Tibial artery (tissue), 4 donors: ENCODE results near the gene UNC79.

Source experiments
- DNase-seq, 2 donors: peaks; one replicate each; pipeline ENCODE4 v3.0.0-alpha.2; 2019
- H3K27ac ChIP-seq, 2 donors: fragments of 200-600 bp; sonication (generic) in 1 of 2; 1 replicate in 1 of 2; 2 replicates in 1 of 2; pipeline ENCODE4 v1.5.1; 2018 to 2019; ENCODE audit warnings: mild to moderate bottlenecking in 1 of 2
- H3K27me3 ChIP-seq, 2 donors: fragments of 200-600 bp; sonication (generic) in 1 of 2; one replicate each; pipeline versions ENCODE4 v1.5.1 to v1.6.0; 2016 to 2019
- H3K36me3 ChIP-seq, 3 donors: fragments of 200-600 bp; sonication (generic) in 2 of 3; one replicate each; pipeline ENCODE4 v1.5.1; 2016 to 2019; ENCODE audit warnings: mild to moderate bottlenecking in 2 of 3
- H3K4me1 ChIP-seq, 4 donors: fragments of 200-600 bp; sonication (generic) in 2 of 4; 1 replicate in 3 of 4; 2 replicates in 1 of 4; pipeline ENCODE4 v1.5.1; 2016 to 2019
- H3K4me3 ChIP-seq, 2 donors: fragments of 200-600 bp; sonication (generic) in 1 of 2; 1 replicate in 1 of 2; 2 replicates in 1 of 2; pipeline ENCODE4 v1.5.1; 2018 to 2019; ENCODE audit warnings: mild to moderate bottlenecking in 2 of 2
- H3K9me3 ChIP-seq, 3 donors: fragments of 200-600 bp; sonication (generic) in 1 of 3; one replicate each; pipeline ENCODE4 v1.5.1; 2016 to 2019
- intact Hi-C: fragments of 100-400 bp; cut with DNase I; formaldehyde crosslinking; loops from one replicate; pipeline ENCODE4 v1.15.0; 2023; ENCODE audit warnings: low total_unique reads
- TF ChIP-seq, protein P1 (sequence below), 2 experiments: fragments of 200-600 bp in 1 of 2; fragments of 450-650 bp in 1 of 2; IDR thresholded peaks; one replicate each; pipeline ENCODE4 v1.5.1; 2017 to 2019; ENCODE audit warnings: antibody characterized with exemption in 2 of 2, mild to moderate bottlenecking in 1 of 2, moderate library complexity in 1 of 2

UNC79 gene

DNA sequence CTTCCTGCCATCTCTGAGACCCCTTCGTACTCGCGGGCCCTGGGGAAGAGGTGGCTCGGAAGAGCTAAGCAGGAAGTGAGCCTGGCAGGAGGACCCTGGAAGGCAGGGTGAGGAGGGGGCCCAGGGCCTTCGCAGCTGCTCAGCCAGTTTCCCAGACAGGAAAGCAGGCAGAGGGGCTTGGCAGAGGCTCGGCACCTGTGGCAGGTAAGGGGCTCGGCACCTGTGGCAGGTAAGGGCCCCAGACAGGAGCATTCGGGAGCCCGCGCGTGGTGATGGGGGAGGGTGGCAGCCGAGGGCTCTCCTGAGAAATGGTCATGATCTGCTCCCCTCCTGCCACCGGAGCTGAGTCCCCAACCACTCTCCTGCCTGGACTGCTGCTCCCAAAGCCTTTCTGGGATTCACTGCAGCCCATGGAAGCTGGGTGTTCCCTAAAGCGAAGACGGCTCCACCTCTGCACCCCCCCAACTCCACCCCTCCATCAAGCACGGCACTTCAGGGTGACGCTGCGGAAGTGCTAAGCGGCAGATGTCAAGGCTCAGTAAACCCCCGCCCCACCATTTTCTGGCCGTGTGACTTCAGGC is 294.4 kb downstream of the UNC79 start:
- intact Hi-C loops, result no loop called here
- TF ChIP-seq, protein P1, sequence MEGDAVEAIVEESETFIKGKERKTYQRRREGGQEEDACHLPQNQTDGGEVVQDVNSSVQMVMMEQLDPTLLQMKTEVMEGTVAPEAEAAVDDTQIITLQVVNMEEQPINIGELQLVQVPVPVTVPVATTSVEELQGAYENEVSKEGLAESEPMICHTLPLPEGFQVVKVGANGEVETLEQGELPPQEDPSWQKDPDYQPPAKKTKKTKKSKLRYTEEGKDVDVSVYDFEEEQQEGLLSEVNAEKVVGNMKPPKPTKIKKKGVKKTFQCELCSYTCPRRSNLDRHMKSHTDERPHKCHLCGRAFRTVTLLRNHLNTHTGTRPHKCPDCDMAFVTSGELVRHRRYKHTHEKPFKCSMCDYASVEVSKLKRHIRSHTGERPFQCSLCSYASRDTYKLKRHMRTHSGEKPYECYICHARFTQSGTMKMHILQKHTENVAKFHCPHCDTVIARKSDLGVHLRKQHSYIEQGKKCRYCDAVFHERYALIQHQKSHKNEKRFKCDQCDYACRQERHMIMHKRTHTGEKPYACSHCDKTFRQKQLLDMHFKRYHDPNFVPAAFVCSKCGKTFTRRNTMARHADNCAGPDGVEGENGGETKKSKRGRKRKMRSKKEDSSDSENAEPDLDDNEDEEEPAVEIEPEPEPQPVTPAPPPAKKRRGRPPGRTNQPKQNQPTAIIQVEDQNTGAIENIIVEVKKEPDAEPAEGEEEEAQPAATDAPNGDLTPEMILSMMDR (IDR thresholded peaks at IDR 0.05), result no peak
- DNase-seq, result peak; percentile 2 to 59
- H3K27me3 ChIP-seq, result no peaks in the 10 kb centered on the region
- peaks cover 0 to 44% (median 19%) of the 10 kb centered on the region in 3 donors for H3K36me3 ChIP-seq
- H3K4me1 ChIP-seq, result no peaks in the 10 kb centered on the region
- no peak overlapping the region for H3K4me3 ChIP-seq
- H3K27ac ChIP-seq, result no peak overlapping the region
- no peaks in the 10 kb centered on the region for H3K9me3 ChIP-seq

DNA sequence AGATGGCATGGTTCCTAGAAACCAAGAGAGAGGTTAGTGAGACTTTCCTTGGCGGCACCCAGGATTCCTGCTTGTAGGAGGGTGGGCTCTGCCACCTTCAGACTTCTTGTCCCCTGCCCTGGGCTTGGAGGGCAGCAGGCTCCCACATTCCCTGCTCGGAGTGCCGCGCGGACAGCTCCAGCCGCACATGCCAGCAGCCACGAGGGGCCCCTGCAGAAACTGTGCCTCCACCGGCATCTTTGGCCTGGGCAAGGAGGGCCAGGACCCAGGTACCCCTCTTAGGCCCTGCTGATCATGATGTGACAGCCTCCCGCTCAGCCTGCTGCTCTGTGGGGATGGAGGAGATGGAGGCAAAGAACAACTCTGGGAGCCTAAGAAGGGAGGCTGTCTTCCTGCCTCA is 295.3 kb downstream of the UNC79 start:
- Histone ChIP-seq H3K36me3 (peaks cover 0 to 39% (median 17%) of the 10 kb centered on the region in 3 donors), H3K4me3 (no peak overlapping the region), H3K9me3 (no peaks in the 10 kb centered on the region), H3K27me3 (no peaks in the 10 kb centered on the region), H3K27ac (no peak overlapping the region), H3K4me1 (no peaks in the 10 kb centered on the region)
- TF ChIP-seq, protein P1 (IDR thresholded peaks at IDR 0.05), result no peak
- intact Hi-C loops, result no loop called here
- no peak for DNase-seq

DNA sequence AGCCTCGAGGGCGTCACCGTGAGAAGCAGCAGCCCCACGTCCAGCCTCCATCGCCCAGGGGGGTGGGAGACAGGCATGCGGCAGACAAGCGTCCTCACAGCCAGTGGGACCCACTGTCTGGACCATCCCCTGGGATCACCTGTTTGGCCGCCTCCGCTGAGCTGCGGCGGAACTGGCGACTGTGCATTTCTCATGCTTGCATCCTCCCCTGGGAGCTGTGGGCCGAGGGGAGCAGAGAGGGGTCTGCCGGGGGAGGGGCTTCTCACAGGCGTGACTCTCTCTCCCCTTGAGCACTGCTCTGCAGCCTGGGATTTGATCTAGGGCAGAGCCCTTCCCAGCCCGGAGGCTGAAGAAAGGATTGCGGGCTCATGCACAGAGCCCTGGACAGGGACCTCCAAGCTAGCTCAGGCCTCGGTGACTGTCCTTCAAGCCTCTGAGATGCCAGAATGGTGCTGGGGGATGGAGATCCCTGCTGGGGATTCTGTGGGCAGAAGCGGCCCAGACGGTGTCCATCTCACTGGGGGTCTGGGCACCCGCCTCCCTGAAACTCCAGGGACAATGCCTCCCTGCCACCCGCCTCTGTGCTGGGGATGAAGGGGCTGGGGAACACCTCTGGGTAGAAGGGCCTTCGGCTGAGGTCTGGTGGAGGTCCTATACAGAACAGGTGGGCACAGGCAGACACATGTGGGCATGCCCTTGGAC is 296.5 kb downstream of the UNC79 start:
- Histone ChIP-seq H3K27ac (no peak overlapping the region), H3K9me3 (no peaks in the 10 kb centered on the region), H3K27me3 (no peaks in the 10 kb centered on the region), H3K36me3 (peaks cover 0 to 32% (median 11%) of the 10 kb centered on the region in 3 donors), H3K4me1 (no peaks in the 10 kb centered on the region), H3K4me3 (no peak overlapping the region)
- DNase-seq, result no peak
- TF ChIP-seq, protein P1 (IDR thresholded peaks at IDR 0.05), result no peak
- intact Hi-C loops, result no loop called here

DNA sequence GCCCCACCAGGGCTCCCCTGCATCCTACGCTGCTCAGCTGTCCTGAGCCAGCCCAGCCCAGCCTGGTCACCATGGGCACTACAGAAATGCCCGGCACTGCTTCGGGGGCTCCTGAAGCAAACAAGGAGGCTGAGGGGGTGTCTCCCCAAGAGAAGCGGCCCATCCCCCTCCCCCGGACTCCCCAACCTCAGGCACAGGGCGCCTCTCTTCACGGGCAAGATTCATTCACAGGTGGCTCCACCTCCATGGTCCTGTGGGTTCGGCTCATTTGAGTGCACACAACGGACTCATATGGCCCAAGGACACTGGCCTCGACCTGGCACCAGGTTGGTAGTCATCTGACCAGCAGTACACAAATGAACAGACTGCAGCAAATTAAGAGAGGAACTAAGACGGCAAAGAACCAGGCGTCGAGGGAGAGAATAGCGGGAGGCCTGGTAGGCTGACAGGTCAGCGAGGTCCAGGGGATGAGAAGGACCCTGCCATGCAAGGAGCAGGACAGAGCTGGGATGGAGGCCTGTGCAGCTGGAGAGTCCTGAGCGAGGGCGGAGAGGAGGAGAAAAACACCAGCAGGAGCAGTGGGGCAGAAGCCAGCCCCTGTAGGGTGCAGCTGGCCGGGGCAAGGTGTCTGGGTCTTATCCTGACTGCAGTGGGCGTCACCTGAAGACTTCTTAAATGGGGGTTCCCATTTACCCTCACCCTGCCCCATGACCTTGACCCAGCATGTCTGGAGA is 297.3 kb downstream of the UNC79 start:
- H3K4me3 ChIP-seq, result no peak overlapping the region
- DNase-seq, result no peak
- TF ChIP-seq, protein P1 (IDR thresholded peaks at IDR 0.05), result no peak
- intact Hi-C loops, result no loop called here
- peaks cover 0 to 4% (median 0%) of the 10 kb centered on the region in 4 donors for H3K4me1 ChIP-seq
- H3K27ac ChIP-seq, result no peak overlapping the region
- H3K36me3 ChIP-seq, result peaks cover 0 to 27% (median 11%) of the 10 kb centered on the region in 3 donors
- H3K27me3 ChIP-seq, result no peaks in the 10 kb centered on the region
- H3K9me3 ChIP-seq, result no peaks in the 10 kb centered on the region

DNA sequence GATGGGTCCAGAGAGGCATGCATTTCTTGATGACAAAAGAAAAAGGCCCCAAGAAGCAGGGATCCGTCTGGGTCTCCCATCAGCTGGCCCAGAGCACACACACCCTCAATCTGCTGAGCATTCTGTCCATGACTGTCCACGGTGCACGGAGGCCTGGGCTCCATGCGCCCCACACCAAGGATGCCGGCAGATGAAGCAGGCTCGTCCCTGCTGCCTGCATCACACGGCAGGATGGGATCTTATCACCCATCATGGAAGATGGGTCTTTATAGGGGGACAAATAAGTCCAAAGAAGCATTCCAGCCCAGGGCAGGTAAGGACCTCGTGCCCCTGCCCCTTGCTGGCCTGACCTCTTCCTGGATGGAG is 297.9 kb downstream of the UNC79 start:
- DNase-seq, result no peak
- intact Hi-C loops, result no loop called here
- Histone ChIP-seq H3K36me3 (peaks cover 0 to 25% (median 11%) of the 10 kb centered on the region in 3 donors), H3K27me3 (no peaks in the 10 kb centered on the region), H3K9me3 (no peaks in the 10 kb centered on the region), H3K4me3 (no peak overlapping the region), H3K27ac (no peak overlapping the region), H3K4me1 (peaks cover 0 to 5% (median 0%) of the 10 kb centered on the region in 4 donors)
- TF ChIP-seq, protein P1 (IDR thresholded peaks at IDR 0.05), result no peak
